K562 (cell line): Measurements from ENCODE around the gene CUL4B. TPM values are rescaled to one million over a fixed set of nuclear protein-coding genes. Genes with fewer than 3 reads are reported as not detected.

Experiments
- CHD4 ChIP-seq: fragments of 200-600 bp; sonication (generic); IDR thresholded peaks from 3 replicates; pipeline ENCODE4 v1.6.1; 2012; ENCODE audit warnings: low read depth, mild to moderate bottlenecking, mixed read lengths, low read length, inconsistent platforms; ENCODE audit not compliant: insufficient read depth, insufficient replicate concordance, poor library complexity, severe bottlenecking
- ESRRA ChIP-seq: fragments of 450-650 bp; IDR thresholded peaks from 2 replicates; pipeline ENCODE4 v1.6.1; 2014; ENCODE audit warnings: low read depth, mild to moderate bottlenecking, moderate library complexity, borderline replicate concordance
- ESRRB ChIP-seq: fragments of 250-450 bp; sonication (Bioruptor Pico); IDR thresholded peaks from 2 replicates; pipeline ENCODE4 v1.5.0; 2020; ENCODE audit warnings: mild to moderate bottlenecking, moderate library complexity, borderline replicate concordance
- FIP1L1 ChIP-seq: fragments of 200-400 bp; formaldehyde crosslinking; IDR thresholded peaks from 2 replicates; pipeline ENCODE4 v1.6.1; 2018; ENCODE audit warnings: mild to moderate bottlenecking, low read depth, low read length; ENCODE audit not compliant: poor library complexity, severe bottlenecking
- FOXJ2 ChIP-seq: fragments of 200-800 bp; sonication (Bioruptor generic); IDR thresholded peaks from 2 replicates; pipeline ENCODE4 v1.6.1; 2016; ENCODE audit warnings: missing genetic modification characterization, missing compliant biosample characterization
- HNRNPH1 ChIP-seq: fragments of 200-400 bp; formaldehyde crosslinking; optimal IDR thresholded peaks from 2 replicates; pipeline ENCODE3; 2017; ENCODE audit warnings: low read depth, mild to moderate bottlenecking, low read length, moderate library complexity
- LCOR ChIP-seq: sonication (generic); formaldehyde crosslinking; IDR thresholded peaks from 2 replicates; pipeline ENCODE4 v1.8.0; 2022; ENCODE audit warnings: mild to moderate bottlenecking, missing genetic modification reagents
- NFE2 ChIP-seq: IDR thresholded peaks from 2 replicates; pipeline ENCODE4 v1.6.1; 2014; ENCODE audit warnings: antibody characterized with exemption, low read depth
- SAP30 ChIP-seq: fragments of 200-600 bp; sonication (generic); IDR thresholded peaks from 2 replicates; pipeline ENCODE4 v1.6.1; 2012; ENCODE audit warnings: borderline replicate concordance, low read depth, mild to moderate bottlenecking, moderate library complexity, low read length, control low read depth, inconsistent platforms; ENCODE audit not compliant: insufficient read depth, poor library complexity, severe bottlenecking
- SMAD4 ChIP-seq: fragments of 250-450 bp; sonication (Bioruptor Pico); conservative IDR thresholded peaks from 2 replicates; pipeline ENCODE4 v1.8.0; 2021; ENCODE audit warnings: inconsistent platforms, mild to moderate bottlenecking, moderate library complexity
- SNRNP70 ChIP-seq: fragments of 200-400 bp; formaldehyde crosslinking; optimal IDR thresholded peaks from 2 replicates; pipeline ENCODE3; 2017; ENCODE audit warnings: low read depth, low read length
- SPI1 ChIP-seq: IDR thresholded peaks from 2 replicates; pipeline ENCODE4 v1.6.1; 2011; ENCODE audit warnings: low read depth, low read length, control low read depth, borderline replicate concordance
- ZBTB11 ChIP-seq, 3 experiments: fragments of 200-800 bp in 1 of 3; fragments of 250-450 bp in 1 of 3; fragments of 450-650 bp in 1 of 3; sonication (Bioruptor Pico) in 1 of 3; sonication (Bioruptor generic) in 1 of 3; formaldehyde crosslinking in 1 of 3; IDR thresholded peaks; 2 replicates each; pipeline versions ENCODE4 v1.6.1 to v1.8.0; 2016 to 2022; ENCODE audit warnings: mild to moderate bottlenecking in 2 of 3, missing genetic modification characterization in 2 of 3, missing compliant biosample characterization in 1 of 3, moderate library complexity in 1 of 3
- ZBTB49 ChIP-seq: sonication (generic); formaldehyde crosslinking; IDR thresholded peaks from 2 replicates; pipeline ENCODE4 v1.8.0; 2022; ENCODE audit warnings: missing genetic modification reagents, mild to moderate bottlenecking, borderline replicate concordance
- ZSCAN32 ChIP-seq: fragments of 450-650 bp; formaldehyde crosslinking; IDR thresholded peaks from 2 replicates; pipeline ENCODE4 v1.4.0; 2020; ENCODE audit warnings: mild to moderate bottlenecking, moderate library complexity
- polyA plus RNA-seq, 8 experiments: library from polyadenylated mRNA; depleted of rRNA in 4 of 8; stranded (reverse) in 5 of 8; unstranded in 3 of 8; fragments of >200 nt; fragmentation: Nextera tagmentation in 2 of 8; fragmentation: Illumina TruSeq in 1 of 8; extraction: Ambion mirVana in 2 of 8; extraction: Trizol in 1 of 8; gene quantifications; 2 replicates each; pipeline versions ENCODE4 v1.2.1 to v1.2.3, GENCODE V29; 2011 to 2014; ENCODE audit warnings: inconsistent platforms in 1 of 8, missing spikeins in 1 of 8
- total RNA-seq, 7 experiments: library from RNA; depleted of rRNA in 6 of 7; stranded (reverse); fragments of >200 nt in 6 of 7; fragmentation: Illumina TruSeq in 2 of 7; extraction: Trizol in 2 of 7; gene quantifications; 2 replicates each; pipeline versions ENCODE4 v1.2.1 to v1.2.3, GENCODE V29; 2011 to 2021; ENCODE audit warnings: low replicate concordance in 1 of 7
- TF ChIP-seq, protein P1 (sequence below): fragments of 250-450 bp; sonication (Bioruptor Pico); IDR thresholded peaks from 2 replicates; pipeline ENCODE4 v1.4.0; 2020; ENCODE audit warnings: mild to moderate bottlenecking, moderate library complexity
- TF ChIP-seq, protein P2 (sequence below): fragments of 450-650 bp; formaldehyde crosslinking; IDR thresholded peaks from 2 replicates; pipeline ENCODE4 v1.4.0; 2020; ENCODE audit warnings: mild to moderate bottlenecking, mixed read lengths

The CUL4B gene
- total and polyA plus RNA-seq, 9 of the 15 experiments (the other 6 are each of a cell fraction or from before 2014, with no cell fraction given) = 15.0 to 41.7 (median 37.5) TPM

DNA sequence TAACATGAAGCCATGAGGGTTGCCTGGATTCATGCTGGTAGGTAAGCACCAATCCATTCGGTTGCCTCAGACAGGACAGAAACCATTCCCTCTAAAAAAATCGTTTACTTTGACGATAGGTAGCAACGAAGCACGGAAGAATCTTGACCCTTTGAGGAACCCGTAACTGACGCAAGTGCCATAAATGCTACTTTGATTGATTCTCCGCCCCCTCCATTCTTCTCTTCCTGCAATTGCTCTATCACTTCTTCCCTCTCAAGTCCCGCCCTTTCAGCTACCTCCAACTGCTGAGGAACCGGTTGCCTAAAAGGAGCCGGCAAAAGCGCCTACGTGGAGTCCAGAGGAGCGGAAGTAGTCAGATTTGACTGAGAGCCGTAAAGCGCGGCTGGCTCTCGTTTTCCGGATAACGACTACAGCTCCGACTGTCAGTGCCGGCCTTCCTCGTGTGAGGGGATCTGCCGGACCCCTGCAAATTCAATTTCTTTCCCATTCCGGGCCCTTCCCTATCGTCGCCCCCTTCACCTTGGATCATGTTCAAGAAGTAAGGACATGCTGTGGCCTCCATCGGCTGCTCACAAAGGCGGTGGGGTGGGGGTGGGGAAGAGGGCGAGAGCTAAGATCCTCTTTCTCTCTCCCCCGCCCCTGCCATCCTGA is 43.1 kb upstream of the CUL4B start, which contains the start of gene MCTS1 (continued):
- TF ChIP-seq FOXJ2 (tag) (no peak), ZBTB11 (CRISPR knock-in tag; IDR thresholded peaks at IDR 0.05) (peak in 1 of 3 experiments; percentile 54; a peak in 1 of 6 replicates), SMAD4 (no peak), ESRRB (CRISPR knock-in tag) (no peak), SPI1 (peak; percentile 79), HNRNPH1 (no peak), NFE2 (no peak), ESRRA (no peak), SAP30 (peak; percentile 16), ZBTB49 (CRISPR knock-in tag) (no peak), LCOR (0 out of 2 replicates have a peak, but pooled peaks have one; percentile 33), CHD4 (no peak), FIP1L1 (no peak), ZSCAN32 (CRISPR knock-in tag) (no peak), SNRNP70 (no peak)
- TF ChIP-seq, protein P1, sequence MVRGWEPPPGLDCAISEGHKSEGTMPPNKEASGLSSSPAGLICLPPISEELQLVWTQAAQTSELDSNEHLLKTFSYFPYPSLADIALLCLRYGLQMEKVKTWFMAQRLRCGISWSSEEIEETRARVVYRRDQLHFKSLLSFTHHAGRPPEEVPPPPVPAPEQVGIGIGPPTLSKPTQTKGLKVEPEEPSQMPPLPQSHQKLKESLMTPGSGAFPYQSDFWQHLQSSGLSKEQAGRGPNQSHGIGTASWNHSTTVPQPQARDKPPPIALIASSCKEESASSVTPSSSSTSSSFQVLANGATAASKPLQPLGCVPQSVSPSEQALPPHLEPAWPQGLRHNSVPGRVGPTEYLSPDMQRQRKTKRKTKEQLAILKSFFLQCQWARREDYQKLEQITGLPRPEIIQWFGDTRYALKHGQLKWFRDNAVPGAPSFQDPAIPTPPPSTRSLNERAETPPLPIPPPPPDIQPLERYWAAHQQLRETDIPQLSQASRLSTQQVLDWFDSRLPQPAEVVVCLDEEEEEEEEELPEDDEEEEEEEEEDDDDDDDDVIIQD (CRISPR knock-in tag) = no peak
- TF ChIP-seq, protein P2, sequence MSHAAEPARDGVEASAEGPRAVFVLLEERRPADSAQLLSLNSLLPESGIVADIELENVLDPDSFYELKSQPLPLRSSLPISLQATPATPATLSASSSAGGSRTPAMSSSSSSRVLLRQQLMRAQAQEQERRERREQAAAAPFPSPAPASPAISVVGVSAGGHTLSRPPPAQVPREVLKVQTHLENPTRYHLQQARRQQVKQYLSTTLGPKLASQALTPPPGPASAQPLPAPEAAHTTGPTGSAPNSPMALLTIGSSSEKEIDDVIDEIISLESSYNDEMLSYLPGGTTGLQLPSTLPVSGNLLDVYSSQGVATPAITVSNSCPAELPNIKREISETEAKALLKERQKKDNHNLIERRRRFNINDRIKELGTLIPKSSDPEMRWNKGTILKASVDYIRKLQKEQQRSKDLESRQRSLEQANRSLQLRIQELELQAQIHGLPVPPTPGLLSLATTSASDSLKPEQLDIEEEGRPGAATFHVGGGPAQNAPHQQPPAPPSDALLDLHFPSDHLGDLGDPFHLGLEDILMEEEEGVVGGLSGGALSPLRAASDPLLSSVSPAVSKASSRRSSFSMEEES (CRISPR knock-in tag) = no peak
